ENCODE measurements around the gene NLK.
"Not testable (repeated sequence)": the region's sequence is repeated elsewhere in the genome, so short reads cannot be mapped to it uniquely, and the experiment has no call there.

NLK gene

DNA sequence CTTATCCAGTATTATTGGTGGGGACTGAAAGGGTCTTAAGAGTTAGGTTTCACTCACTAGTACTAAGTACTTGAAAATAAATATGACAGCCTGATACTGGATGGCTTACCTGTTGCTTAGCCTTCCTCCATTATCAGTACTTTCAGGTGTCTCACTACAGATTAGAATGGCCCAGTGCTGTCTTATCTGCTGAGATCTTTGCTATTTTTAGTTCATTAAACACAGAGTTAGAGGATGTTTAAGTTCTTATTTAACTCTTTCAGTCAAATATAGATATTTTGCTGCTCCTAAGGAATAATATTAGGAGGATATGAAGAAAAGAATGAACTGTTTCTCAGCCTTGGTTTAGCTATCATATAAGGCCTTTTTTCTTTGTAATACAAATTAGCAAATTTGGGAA lies 74.8 kb downstream of the NLK start:
- no peak for DNase-seq

DNA sequence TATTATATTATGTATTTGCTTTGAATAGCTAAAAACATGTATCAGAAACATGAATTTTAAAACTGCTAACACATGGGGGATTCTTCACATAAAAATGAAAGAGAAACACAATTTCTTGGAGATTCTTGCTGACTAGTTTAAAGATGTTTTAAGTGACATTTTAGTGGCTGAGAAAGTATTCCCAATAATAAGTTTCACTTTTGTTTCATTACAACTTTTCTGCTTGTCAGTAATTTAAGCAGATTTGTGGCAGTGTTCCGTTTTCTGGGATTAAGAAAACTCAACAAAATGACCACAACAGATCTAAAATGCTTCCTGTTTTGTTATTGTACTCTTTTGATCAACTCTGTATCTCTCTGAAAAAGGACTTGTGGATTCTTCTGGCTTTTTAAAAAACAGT lies 75.9 kb downstream of the NLK start:
- no peak for DNase-seq

DNA sequence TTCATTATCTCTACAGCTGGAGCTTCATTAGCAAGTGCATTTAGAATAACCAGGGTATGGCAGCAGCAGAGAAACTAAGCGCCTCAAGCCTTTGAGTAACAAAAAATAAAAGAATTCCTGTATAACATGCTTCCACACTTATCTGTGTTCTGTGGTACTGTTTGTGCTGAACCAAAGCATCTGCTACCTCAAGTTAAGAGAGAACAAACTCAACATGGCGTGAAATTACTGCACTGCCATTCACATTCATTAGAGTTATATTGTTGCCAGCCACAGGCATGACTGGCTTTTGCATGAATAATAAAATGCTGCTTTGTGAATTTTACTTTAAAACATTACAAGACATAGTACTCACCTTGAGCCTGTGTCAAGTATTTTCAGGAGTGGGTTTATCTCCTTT lies 76.6 kb downstream of the NLK start:
- DNase-seq, result no peak

DNA sequence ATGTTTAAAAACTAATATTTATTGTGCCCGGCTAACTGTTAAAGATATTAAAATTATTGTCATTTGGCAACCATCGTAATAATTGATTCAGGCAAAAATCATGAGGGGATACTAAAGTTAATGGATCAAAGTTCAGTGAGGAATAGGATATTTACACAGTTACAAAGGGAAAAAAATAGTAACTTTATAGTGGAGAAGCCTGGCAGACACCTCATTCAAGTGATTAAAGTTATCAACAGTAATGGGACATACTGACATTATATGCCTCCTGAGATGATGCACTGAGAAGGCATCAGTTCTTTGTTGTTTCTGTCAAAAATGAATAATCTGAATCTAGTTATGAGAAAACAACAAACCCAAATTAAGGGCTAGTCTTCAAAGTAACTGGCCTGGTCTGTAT lies 77.1 kb downstream of the NLK start:
- no peak for DNase-seq

DNA sequence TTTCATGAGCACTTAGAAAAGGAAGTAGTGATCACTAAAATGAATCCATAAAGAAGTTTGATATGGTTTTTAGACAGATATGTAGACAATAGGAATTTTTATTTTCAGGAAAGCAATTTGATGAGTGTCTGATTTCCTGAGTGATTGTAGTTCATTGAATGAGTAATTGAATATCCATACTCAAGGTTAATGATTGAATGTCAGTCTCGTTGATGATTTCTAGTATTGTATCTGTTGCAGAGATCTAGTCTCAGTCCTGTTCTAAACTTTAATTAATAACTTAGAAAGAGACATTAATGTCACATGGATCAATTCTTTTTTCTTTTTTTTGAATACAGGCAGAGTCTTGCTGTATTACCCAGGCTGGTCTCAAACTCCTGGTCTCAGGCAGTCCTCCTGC lies 78.3 kb downstream of the NLK start:
- no peak for DNase-seq

DNA sequence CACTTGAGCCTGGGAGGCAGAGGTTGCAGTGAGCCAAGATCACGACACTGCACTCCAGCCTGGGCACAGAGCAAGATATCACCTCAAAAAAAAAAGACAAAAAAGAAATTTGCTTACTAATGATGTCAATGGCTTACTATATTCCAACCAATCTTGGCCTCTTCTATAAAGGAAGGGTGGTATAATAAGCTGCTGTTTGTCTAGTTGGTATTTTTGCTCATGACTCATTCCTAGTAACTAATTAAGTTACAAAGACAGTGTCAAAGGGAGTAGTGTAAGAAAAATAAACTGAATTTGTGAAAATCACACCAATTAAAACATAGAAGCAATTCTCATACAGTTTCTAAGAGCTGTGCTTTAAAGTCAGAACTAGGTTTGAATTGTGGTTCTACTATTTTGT lies 82.5 kb downstream of the NLK start:
- DNase-seq, result no peak

DNA sequence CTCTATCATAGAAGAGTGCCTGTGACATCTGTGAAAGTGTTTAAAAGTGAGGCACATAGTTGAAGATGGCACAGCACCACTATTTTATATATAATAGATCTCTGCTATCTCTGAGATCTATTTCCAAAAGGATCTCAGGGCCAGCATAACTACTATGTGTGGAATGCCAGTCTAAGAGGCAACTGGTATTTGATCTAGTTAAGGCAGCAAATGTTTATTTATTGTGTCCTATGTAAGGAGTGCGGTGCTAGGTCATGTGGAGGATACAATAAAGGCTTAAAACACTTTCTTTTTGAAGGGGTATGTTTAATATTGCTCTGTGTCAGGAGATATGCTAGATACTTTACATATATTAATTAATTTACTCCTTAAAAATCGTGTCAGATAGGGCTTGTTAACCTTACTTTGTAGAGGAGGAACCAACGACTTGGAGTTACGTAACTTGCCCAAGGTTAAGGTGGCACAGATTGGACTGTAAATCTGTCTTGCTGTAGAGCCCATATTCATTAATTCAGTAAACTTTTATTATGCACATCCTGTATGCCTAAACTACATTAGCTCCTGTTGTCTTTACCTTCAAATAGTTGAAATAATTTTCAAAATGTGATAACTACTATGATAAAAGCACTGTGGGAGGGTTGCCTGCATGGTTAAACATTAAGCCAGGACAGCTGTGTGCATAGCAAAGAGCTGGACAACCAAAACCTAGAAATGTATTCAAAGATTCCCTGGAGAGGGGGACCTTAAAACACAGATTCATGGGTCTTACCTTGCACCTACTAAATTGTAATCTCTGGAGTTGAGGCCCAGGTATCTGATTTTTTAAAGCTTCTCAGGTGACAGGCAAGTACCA lies 83.3 kb downstream of the NLK start:
- no peak for DNase-seq

DNA sequence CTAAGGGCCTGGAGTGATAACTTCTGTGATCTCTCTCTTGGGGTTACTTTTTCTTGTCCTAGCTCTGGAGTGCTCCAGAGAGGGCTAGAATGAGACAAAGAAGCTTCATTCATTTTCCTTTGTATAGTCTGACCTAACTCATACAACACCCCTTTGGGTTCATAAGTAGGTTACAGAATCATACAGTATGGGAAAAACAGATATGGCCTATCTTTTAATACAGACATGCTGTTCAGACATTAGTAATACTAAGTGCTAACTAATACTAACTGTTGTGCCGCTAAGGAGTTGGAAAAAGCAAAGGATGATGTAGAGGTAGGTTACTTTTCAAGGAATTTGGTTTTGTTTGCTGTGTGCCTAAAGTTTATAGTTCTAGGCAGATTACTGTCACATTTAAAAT lies 84.7 kb downstream of the NLK start:
- no peak for DNase-seq

DNA sequence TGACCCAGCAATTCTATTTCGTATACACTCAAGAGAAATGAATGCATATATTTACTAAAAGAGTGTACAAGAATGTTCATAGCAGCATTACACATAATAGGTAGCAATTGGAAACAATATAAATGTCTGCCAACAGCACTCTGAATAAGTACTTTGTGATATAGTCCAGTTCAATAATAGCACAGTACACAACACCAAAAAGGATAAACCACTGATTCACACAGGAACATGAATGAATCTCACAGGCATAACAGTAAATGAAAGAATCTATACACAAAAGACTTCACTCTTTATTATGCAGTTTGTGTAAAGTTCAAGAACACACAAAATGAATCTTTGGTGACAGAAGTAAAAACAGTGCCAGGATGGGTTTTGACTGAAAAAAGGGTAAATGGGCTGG lies 86.3 kb downstream of the NLK start:
- no peak for DNase-seq

DNA sequence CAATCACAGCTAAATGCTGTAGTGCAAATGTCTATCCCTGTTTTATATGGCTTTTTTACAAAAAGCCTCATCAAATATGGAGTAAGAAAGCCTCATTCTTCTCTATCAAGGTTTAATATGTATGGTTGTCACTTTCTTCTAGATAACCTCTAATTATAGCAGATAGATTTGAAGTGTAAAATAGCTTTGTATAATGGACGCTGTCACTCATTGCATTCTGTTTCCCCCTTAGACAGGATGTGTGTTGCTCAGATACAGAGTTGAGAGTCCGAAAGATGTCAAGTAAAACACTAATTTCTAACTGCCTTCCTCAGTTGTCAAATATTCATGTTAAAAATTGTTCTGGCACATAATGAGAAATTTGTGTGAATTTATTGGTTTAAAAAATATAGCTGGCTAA lies 88.0 kb downstream of the NLK start:
- DNase-seq, result no peak

DNA sequence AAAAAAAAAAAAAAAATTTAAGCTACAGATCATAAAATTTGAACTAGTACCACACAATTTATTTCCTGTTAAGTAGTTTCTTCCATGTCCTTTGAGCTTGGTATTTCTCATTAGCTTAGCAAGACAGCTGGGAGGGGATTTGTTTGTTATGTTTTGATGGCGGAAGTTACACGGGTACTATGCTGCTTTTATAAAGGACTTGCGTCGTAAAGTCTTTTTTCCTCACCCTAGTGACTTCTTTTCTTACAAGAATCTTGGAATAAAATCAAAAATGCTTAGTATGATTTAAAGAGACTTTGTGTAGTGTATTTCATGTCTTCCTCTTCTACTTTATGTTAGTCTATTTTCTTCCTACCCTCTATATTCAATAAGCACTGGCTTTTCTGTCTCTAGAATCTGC lies 89.1 kb downstream of the NLK start:
- DNase-seq, result peak; percentile 37

DNA sequence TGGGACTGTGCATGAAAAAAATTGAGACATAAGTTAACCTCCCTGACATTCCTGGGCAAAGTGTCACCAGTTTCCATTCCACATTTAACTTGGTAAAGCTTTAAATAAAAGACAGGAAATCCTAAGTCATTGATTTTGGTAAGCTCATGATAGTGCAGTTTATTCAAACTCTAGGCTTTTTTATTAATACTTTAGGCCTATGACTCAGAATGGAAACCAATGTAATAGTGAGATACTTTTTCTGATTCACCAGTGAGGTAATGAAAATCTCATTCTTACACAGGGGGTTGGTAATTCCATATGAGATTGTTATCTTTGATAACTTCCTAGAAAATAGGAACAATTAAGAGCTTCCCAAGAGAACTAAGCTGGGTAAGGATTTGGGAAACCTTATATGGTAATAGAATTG lies 91.1 kb downstream of the NLK start:
- DNase-seq, result peak; percentile 93

DNA sequence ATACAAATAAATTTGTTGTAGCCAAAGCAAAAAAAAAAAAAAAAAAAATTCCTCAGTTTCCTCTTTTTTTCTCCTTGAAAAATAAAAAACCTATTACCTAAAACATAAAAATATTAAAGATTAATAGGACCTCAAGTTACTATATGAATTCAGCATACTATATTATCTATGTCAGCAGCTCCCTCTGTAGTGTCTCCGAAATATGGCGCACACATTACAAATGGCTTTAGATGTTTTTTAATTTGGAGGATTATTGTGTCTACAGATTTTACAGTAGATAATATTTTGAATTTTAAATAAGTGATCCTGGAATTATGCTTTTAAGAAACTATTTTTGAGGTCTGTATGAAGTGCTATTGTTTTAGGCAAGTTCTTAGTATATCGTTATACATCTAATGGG lies 94.4 kb downstream of the NLK start:
- no peak for DNase-seq

DNA sequence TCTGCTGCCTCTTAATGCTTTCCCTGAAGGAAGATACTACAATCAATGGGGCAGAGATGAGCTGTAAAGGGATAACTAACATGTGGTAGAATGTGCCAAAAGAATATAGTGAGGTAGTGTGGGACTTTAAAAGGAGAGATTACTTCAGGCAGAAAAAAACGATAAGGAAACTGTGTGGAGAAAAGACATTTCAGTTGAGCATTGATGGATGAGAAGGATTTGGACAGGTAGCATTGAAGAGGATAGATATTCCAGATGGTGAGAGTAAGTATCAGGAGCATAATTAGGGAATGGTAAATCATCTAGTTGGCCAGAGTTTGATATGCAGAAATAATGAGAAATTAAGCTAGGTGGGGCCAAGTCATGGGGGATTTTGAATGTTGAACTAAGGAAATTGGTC lies 97.3 kb downstream of the NLK start:
- no peak for DNase-seq

DNA sequence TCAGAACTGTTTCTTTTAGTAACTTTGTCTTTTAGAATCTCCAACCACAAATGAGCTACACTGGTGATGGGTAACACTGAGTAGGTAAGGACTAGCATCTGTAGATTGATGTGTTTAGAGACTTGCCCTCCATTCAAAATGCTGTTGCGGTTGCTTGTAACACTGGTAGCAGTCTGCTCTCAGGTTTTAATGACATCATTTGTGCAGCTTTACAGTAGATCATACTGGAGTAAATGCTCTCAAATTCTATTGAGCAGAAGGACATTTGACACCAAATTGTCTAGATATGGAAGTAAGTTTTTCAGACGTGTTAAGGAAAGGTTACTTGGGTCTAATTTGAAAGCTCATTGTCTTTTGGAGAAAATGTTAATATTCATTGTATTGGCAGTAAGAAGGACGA lies 98.8 kb downstream of the NLK start:
- no peak for DNase-seq

DNA sequence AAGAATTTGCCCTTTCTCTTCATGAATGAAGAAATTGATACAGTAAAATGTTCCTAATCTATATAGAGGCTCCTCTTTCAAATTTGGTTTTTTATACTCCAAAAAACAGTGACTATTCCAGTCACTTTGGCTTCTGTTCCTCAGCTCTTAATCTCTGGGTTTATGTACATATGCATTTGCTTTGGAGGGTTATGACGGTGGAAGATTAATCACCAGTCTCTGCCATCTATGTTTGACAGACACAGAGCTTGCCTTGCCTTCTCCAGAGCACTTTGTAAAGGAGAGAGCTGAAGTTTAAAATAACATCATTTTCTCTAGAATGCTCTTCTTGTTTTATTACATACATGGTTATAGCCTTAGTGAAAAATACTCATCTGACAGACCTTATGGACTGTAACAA lies 99.3 kb downstream of the NLK start:
- no peak for DNase-seq

DNA sequence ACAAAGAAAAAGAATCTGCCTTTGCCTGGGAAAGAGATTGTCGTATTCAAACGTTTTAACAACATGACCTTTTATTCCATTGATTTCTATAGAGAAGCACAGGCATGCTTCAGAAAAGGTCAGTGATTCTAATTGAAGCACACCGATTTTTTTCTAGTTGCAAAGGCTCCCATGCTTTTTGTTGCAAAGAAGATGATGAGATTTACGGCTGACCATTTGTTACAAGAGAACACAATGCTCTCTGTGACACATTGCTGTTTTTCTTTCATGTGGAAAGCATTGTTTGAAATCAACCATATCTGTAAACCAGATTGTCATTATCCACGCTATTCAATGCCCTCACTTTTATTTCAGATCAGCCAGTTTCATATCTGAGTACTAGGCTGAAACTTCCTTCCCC lies 99.8 kb downstream of the NLK start:
- DNase-seq, result no peak

DNA sequence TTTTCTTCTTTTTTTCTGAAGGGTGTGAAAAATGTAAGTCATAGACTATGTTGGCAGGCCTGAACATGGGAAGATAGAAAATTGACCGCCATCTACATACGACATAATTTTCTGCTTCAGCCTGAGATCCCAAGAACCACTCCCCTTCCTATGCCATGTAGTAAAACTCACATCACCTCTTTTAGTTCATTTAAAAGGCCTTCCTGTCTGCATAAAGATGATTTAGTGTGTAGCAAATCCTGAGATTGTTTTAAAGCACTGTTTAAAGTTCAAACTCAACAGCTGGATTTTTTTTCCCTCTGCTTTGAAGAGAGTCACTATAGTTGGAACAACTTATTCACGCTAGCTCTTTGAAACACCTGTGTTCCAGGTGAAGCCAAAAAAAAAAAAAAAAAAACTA lies 101.5 kb downstream of the NLK start:
- no peak for DNase-seq

DNA sequence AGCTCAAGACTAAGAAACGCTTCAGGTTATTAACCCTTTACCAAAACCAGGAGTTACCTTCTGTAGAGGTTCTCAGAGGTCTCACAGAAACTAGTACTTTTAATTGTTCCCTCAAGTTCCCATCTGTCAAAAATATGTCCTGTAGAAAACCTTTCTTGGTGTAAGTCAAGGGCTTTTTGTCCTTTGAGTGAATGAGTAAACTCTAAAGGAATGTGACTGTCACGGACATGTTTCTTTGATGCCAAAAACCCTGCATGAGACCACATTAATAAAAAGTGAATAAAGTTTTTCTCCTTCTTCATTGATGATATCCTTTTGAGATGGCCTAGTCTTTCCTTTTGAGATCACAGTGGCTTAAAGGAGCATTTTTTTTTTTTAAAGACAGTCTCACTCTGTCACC lies 102.9 kb downstream of the NLK start:
- peak; percentile 73 for DNase-seq

DNA sequence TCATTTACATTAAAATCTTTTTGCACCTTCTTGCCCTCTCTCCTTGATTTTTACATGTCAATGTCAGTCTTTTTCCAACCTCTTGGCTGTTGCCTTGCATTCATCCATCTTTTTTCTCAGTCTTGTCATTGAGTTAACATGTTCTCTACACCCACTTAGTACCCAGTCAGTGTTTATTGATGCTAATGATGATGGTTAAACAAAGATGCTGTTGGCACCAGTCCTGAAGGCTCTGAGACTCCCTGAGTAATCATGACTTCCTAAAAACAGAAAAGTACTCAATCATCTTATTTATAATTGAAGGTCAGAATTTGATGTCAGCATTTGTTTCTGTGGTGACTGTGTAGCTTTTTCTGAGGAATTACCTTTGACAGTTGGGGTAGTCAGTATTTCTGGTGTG lies 104.5 kb downstream of the NLK start:
- DNase-seq, result no peak

DNA sequence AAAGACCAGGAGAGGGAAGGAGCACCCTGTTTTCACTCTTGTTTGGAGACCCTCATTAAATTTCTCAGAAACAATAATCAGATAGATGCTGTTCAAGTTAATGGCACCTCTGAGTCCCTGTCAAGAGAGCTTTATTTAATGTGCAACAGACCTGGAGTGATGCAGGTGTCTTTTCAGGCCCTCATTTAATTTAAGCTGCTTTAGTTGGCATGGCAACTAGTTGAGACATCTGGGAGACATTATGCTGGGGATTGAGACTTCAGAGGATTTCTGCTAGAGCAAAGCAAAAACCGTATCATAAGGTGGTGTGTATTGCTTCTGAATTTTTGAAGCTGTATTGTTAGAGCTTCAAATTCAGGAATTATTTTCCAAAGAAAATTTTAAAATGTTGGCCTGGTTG lies 108.5 kb downstream of the NLK start:
- no peak for DNase-seq

DNA sequence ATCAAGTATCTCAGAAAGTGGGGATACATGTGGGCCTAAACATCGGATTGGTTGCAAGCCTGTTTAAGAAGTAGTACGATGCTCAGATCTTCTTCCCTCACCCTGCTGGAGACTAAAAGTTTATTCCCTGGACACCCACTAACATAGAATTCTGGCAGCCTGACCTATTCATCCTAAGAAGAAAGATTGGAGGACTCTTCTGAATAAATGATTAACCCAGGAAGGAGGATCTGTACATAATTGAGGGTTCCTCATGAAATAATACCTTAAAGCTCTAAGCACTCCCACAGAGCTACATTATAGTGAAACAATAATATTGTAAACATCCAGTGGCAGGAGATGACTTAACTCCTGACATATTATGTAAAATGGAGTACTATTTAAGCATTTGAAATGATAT lies 111.7 kb downstream of the NLK start:
- no peak for DNase-seq

DNA sequence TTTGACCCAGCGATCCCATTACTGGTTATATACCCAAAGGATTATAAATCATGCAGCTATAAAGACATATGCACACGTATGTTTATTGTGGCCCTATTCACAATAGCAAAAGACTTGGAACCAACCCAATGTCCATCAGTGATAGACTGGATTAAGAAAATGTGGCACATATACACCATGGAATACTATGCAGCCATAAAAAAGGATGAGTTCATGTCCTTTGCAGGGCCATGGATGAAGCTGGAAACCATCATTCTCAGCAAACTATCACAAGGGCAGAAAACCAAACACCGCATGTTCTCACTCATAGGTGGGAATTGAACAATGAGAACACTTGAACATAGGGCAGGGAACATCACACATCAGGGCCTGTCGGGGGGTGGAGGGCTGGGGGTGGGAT lies 112.9 kb downstream of the NLK start:
- DNase-seq, result not testable (repeated sequence)

DNA sequence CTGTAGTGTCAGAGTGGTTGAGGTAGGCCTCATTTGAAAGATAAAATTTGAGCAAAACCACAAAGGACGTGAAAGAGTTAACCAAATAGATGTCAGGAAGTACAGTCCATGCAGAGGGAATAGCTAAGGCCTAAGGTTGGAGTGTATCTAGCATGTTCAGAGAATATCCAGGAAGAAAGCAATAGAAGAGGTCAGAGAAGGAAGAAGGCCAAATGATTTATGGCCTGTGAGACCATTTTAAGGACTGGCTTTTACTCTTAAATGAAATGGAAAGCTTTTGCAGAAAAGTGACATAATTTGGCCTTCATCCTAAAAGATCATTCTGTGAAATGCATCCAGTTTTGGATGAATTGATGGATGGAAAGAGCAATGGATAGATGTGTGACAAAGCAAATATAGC lies 116.5 kb downstream of the NLK start:
- DNase-seq, result no peak

DNA sequence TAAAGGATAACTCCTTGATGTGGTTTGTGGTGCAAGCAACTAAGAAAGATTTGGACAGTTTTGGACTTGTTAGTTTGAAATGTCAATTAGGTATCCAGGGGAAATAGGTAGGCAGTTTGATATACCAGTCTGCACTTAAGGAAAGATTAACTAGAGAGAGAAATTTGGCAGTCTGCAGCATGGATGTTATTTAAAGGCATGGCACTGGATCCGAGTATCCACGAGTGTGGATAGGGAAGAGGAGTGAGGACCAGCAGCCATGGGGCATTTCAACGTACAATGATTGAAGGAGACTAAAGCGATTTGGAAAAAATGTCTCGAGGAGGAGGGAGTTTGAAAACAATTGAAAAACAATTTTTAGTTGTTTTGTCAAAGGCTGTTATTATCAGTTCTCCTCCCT lies 117.4 kb downstream of the NLK start:
- DNase-seq, result no peak
